OCI-M2 (cell line): ENCODE measurements around the gene FLT4.
A peak's percentile ranks its signal among the peaks of the same experiment; 100 is the strongest.

Experiments
- DNase-seq: peaks from one replicate; lab custom pipeline; 2025; ENCODE audit not compliant: unreplicated experiment; lab: John Stamatoyannopoulos, UW

FLT4 gene

GRCh38 chr5:180594311-180595045 is 54.9 kb downstream of the FLT4 start:
- no peak for DNase-seq

- no peak for DNase-seq
Observed at GRCh38 chr5:180593446-180594206, 55.8 kb downstream of the FLT4 start.

GRCh38 chr5:180592176-180592575 is 57.2 kb downstream of the FLT4 start:
- DNase-seq = no peak

GRCh38 chr5:180591311-180591887 is 58.0 kb downstream of the FLT4 start, which contains the start of gene SCGB3A1:
Gene SCGB3A1 (minus strand): TSS chr5:180591499. CDS start chr5:180591462, 37 bp downstream.
- no peak for DNase-seq

- no peak for DNase-seq
Observed at GRCh38 chr5:180590543-180591310, 58.7 kb downstream of the FLT4 start.

GRCh38 chr5:180589771-180590542 is 59.4 kb downstream of the FLT4 start:
- DNase-seq = no peak

- DNase-seq = no peak
Observed at GRCh38 chr5:180586870-180587269, 62.5 kb downstream of the FLT4 start.

GRCh38 chr5:180586204-180586603 is 63.2 kb downstream of the FLT4 start:
- no peak for DNase-seq

GRCh38 chr5:180583738-180584137 is 65.7 kb downstream of the FLT4 start:
- DNase-seq = no peak

- DNase-seq = no peak
Observed at GRCh38 chr5:180580681-180581080, 68.7 kb downstream of the FLT4 start.

- DNase-seq = no peak
Observed at GRCh38 chr5:180575571-180575970, 73.8 kb downstream of the FLT4 start.

GRCh38 chr5:180568914-180569313 is 80.5 kb downstream of the FLT4 start:
- no peak for DNase-seq

GRCh38 chr5:180563994-180564393 is 85.4 kb downstream of the FLT4 start:
- no peak for DNase-seq

- DNase-seq = no peak
Observed at GRCh38 chr5:180558232-180558631, 91.2 kb downstream of the FLT4 start.

GRCh38 chr5:180557217-180557809 is 92.1 kb downstream of the FLT4 start:
- no peak for DNase-seq

- DNase-seq = no peak
Observed at GRCh38 chr5:180555168-180555921, 94.1 kb downstream of the FLT4 start.

- peak; percentile 52 for DNase-seq
Observed at GRCh38 chr5:180553530-180553929, 95.9 kb downstream of the FLT4 start.
